ENCODE measurements around the gene GAL3ST1.

GRCh38 chr22:30614268-30614667 is 39.8 kb upstream of the GAL3ST1 start:
- TF ChIP-seq, protein P1, sequence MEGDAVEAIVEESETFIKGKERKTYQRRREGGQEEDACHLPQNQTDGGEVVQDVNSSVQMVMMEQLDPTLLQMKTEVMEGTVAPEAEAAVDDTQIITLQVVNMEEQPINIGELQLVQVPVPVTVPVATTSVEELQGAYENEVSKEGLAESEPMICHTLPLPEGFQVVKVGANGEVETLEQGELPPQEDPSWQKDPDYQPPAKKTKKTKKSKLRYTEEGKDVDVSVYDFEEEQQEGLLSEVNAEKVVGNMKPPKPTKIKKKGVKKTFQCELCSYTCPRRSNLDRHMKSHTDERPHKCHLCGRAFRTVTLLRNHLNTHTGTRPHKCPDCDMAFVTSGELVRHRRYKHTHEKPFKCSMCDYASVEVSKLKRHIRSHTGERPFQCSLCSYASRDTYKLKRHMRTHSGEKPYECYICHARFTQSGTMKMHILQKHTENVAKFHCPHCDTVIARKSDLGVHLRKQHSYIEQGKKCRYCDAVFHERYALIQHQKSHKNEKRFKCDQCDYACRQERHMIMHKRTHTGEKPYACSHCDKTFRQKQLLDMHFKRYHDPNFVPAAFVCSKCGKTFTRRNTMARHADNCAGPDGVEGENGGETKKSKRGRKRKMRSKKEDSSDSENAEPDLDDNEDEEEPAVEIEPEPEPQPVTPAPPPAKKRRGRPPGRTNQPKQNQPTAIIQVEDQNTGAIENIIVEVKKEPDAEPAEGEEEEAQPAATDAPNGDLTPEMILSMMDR (optimal IDR thresholded peaks at IDR 0.05 in 1 of 3, IDR thresholded peaks at IDR 0.05 in 1 of 3, conservative IDR thresholded peaks at IDR 0.05 in 1 of 3; ENCODE audit: extremely low read depth in 1 of 3, insufficient read depth in 2 of 3, low read length in 3 of 3) = no peak
- no peak for TF ChIP-seq EZH2 (IDR thresholded peaks at IDR 0.05; ENCODE audit: low read length)

Measured in keratinocyte (primary cell).